HG03457 (cell line): Measurements from ENCODE around the gene METTL13.

ENCODE experiments used
- ATAC-seq: cut with Tn5 transposase; IDR thresholded peaks from one replicate; pipeline ENCODE4 v1.9.1; 2021; ENCODE audit warnings: moderate number of reproducible peaks; ENCODE audit not compliant: unreplicated experiment

The METTL13 gene, protein sequence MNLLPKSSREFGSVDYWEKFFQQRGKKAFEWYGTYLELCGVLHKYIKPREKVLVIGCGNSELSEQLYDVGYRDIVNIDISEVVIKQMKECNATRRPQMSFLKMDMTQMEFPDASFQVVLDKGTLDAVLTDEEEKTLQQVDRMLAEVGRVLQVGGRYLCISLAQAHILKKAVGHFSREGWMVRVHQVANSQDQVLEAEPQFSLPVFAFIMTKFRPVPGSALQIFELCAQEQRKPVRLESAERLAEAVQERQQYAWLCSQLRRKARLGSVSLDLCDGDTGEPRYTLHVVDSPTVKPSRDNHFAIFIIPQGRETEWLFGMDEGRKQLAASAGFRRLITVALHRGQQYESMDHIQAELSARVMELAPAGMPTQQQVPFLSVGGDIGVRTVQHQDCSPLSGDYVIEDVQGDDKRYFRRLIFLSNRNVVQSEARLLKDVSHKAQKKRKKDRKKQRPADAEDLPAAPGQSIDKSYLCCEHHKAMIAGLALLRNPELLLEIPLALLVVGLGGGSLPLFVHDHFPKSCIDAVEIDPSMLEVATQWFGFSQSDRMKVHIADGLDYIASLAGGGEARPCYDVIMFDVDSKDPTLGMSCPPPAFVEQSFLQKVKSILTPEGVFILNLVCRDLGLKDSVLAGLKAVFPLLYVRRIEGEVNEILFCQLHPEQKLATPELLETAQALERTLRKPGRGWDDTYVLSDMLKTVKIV

DNA sequence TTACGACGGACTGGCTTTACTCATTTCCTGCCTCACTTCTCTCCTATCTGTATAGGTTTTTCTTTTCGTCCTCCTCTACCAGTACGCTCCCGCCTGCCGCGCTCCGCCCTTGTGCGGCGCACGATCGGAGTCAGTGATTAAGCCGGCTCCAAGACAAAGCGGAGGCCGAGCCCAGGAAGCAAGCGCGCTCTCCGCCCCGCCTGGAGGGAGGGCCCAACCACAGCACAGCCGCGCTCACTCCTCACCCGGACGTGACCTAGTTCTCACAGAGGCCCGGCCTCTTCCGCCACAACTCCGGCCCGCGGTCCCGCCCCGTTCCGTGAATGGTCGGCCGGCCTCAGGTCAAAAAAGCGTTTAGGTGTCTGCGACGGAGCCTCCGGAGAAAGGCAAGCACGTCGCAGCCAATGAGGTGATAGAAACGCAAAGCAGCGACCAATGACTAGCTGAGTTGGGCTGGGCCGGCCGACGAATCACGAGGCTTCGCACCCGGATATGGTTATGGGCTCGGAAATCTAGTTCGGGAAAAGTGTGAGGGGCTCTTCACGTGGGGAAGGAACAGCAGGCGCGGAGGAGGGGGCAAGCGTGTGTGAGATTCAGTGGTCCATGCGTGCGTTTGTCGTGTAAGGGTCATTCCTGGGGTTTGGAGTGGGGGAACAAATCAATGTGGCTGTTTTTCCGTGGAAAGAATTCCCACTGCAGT lies at the start of gene METTL13:
Gene METTL13, plus strand, starts transcription at position 485 of the 700 bp plus-strand sequence. CDS start 308 bp downstream, outside the sequence.
- ATAC-seq = peak; percentile 98

DNA sequence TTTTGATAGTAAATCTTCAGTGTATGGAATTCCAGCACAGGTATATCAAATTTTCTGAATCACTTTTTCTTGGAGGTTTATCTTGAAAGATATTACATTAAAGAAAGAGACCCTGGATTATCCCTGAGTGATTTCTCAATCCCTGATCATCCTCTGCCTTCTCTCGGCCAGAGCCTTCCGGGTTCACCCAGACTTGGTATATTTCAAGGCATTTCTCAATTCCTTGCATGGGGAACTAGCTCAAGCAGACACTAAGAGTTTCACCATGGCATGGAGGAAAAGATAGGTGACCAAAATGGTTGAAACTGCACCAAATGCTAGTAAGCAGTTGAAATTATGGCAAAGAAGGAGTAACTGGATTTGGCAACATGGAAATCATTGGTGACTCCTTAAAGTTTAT lies 45.3 kb upstream of the METTL13 start:
- no peak for ATAC-seq

DNA sequence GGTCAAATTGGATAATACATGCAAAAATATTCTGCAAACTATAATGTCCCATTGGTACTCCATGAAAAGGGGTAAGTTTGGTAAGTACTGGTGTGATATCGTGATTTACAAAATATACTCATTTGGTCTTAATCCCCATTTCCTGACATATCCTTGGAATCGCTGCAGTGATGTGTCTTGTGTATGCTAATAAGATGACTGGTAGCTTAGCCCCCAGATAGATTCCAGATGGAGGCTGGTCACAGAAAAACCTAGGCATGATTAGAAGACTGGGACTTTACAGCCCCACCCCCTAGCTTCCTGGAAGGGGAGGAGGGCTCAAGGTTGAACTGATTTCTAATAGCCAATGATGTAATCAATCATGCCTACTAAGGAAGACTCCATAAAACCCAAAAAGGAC lies 42.5 kb upstream of the METTL13 start:
- no peak for ATAC-seq

DNA sequence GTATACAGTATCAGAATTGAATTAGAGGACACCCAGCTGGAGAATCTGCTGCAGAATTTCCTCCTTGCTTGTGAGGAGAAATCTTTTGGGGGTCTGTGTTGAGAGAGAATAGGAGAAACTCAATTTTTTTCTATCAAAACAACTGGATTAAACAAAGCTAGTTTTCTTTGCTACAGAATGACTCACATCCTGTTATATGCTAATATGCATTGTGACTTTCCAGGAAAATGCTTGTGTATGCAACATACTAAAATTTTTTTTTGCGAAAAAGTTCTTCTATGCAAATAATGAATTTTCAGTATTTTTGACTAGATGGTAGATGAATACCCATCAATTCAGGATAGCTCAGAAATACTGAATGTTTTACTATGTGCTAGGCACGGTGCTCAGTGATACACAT lies 41.8 kb upstream of the METTL13 start:
- no peak for ATAC-seq

DNA sequence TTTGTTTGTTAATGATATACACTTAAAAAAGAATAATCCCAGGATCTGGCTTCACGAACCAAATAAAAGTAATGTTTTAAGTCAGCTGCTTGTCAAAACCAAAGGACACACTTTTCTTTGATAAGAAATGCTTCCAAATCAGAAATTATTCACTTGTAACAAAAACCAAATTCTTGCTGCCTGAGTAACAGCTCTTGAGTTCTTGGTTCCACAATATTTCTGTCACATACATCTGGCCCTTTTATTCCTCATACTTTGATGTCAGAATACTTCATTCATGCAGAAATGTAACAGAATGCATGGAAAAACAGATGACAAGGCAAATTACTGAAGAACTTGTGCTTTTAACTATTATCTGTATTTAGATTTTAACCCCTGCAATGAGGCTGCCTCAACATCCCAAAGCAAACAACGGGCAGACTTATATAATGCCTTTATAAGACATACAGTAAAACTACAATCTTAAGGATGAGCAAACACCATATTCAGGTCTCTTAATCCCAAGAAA lies 41.0 kb upstream of the METTL13 start:
- ATAC-seq = no peak

DNA sequence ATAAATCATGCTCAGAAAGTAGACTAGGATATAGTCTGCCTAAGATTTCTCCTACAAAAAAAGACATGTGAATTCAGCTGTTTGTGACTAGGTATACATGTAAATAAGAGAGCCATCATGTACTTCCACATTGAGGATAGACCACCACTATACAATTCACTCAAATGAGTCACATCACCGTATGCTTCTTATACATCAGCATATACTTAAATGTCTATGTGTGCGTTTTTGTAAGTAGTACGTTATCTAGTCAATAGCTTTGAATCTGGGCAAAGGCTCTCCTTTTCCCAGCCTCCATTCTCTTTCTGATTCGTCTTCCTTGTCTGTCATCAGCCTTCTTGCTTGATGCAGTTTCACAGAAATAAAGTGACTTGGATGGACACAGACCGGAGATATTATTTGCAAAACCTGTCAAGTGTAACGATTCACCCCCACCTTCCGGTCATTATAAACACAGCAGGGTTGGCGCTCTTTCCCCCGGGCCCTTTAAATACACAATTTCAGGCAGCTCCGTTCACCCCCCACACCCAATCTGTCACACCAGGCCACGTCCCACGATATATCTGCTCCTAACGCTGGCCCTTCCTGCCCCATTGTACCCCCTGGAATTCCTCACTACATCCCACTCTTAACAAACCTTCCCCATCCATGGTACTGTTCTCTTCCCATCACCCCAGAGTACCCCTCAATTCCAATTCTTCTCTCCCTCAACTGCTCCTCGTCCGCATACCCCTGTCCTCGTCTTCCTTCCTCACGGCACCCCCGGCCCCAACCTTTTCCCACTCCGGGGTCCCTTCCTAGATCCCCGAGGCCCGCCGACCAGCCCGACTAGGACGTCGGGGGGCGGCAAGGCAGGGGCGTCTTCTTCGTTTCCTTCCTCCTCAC lies 40.2 kb upstream of the METTL13 start:
- ATAC-seq = peak; percentile 24

DNA sequence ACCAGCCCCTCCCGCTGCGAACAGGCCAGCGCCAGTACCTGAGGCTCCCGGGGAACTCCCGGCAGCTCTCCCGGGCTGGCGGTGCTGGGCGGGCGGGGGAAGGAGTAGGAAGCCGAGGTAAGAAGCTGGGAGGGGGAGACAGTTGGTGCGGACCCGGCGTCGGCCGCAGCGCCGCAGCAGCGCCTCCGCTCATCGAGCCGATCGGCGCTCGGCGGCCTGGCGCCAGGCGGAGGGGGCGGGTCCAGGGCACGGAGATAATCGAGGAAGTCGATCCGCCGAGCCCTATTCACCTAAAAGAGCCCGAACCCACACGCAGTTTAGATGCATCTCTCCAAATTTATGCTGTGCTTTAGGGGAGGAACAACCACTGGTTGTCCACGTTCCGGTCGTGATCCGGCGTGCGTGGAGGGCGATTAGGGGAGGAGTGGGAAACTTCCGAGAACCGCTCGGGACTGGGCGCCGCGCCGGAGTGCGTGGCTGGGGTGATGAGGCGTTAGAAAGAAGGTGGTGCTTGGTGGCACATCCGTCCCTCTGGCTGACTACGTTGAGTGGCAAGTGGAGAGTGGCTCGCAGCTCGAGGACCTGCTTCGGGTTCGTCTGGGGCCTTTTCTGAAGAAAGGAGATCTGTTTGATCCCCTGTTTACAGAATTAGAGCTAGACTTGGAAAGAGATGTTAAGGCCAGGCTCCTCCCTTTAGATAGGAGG lies 39.4 kb upstream of the METTL13 start, which contains the start of gene VAMP4:
Gene VAMP4, minus strand, starts transcription at position 194 of the 705 bp plus-strand sequence. CDS start 3,651 bp downstream, outside the sequence.
- peak; percentile 83 for ATAC-seq

DNA sequence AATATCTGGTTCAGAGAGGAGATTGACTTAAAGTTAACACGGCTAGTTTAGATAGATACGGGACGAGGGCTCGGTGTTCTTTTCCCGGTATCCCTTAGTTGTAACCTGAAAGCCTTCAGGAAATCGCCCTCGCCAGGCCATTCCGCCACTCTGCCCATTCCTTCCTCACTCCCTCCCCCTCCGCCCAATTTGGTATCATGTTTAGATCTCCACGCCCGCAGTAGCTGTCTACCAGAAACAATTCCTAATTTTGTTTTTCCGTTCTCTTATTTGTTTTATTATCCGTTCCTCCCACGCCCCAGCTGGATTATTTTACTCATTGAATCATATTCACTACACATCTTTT lies 38.9 kb upstream of the METTL13 start:
- peak; percentile 13 for ATAC-seq

DNA sequence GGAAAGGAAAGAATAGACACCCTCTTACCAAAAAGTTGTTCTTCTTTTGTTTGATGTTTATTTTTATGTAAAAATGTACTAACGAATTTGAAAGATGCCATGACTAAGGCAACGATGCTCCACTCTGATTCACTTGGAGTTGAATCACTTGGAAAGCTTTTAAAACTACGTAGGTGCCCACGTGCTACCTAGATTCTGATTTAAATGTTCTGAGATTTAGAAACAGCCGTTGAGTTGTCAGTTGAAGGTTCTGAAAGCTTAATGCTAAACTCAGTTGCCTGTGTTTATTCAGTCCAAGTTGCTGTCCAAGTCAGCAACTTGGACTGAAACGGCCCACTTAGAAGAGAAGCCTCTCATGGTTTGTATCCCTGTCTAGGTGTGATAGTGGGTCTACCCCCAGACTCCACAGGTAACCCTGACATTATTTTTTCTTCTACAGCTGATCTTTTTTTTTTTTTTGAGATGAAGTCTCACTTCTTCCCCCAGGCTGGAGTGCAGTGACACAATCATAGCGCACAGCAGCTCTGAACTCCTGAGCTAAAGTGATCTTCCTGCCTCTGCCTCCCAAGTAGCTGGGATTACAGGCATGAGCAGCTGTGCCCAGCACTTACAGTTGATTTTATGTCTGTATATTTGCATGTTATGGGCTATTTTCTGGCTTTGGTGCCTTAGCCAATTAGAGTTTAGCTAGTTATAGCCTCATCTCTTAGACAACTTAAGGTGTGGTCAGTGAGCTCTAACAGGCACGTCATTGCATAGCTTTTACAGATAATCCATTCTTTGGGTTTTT lies 38.2 kb upstream of the METTL13 start:
- no peak for ATAC-seq

DNA sequence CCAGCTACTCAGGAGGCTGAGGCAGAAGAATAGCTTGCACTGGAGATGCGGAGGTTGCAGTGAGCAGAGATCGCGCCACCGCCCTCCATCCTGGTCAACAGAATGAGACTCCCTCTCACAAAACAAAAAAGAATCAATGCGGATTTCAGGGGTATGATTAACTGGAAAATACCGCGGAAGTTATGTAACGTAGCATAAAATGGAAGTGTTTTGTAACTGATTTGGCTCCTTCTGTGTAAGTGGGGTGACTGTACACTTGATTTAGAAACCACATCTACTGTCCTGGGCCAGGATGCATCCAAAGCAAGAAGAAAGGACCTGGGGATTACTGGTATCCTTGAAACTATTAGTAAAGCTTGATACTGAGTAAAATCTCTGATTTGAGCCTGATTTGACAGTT lies 36.5 kb upstream of the METTL13 start:
- no peak for ATAC-seq

DNA sequence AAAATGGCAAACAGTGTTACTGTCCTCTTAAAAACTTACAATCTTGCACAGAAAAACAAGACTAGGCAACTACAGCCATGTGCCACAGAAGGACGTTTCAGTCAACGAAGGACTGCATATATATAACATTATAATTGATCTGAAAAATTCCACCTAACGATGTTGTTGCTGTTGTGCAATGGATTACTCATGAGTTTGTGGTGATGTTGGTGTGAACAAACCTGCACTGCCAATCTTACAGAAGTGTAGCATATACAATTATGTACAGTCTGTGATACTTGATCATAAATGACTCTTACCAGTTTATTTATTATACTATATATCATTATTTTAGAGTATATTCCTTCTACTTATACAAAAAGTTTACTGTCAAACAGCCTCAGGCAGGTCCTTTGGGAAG lies 32.8 kb upstream of the METTL13 start:
- no peak for ATAC-seq

DNA sequence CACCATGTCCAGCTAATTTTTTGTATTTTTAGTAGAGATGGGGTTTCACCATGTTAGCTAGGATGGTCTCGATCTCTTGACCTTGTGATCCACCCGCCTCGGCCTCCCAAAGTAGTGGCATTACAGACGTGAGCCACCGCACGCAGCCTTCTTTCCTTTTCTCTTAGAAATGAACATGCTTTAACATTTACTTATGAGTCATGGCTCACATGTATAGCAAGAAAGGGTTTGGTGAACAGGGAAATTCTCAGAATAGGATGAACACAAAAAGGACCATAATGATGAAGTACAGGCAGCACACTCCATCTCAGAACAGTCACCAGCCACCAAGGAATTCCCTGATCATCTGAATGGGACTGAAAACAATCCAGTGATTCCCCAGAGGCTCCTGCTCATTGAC lies 30.2 kb upstream of the METTL13 start:
- no peak for ATAC-seq

DNA sequence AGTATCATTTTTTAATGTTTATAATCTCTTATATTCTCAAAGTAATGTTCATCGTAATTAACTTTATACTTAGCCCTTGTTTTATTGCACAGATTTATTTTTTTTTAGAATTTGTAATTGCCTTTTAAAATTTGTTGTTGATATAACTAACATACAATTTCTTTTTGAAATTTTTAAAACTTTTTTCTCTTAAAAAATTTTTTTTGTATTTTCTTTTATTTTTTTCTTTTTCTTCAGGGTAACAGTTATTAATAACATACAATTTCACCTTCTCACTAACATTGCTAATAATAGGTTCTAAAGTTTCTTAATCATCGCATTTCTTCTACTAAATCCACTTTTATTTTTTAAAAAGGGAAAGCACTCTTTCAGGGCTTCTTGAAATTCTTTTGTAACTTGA lies 28.3 kb upstream of the METTL13 start:
- no peak for ATAC-seq

DNA sequence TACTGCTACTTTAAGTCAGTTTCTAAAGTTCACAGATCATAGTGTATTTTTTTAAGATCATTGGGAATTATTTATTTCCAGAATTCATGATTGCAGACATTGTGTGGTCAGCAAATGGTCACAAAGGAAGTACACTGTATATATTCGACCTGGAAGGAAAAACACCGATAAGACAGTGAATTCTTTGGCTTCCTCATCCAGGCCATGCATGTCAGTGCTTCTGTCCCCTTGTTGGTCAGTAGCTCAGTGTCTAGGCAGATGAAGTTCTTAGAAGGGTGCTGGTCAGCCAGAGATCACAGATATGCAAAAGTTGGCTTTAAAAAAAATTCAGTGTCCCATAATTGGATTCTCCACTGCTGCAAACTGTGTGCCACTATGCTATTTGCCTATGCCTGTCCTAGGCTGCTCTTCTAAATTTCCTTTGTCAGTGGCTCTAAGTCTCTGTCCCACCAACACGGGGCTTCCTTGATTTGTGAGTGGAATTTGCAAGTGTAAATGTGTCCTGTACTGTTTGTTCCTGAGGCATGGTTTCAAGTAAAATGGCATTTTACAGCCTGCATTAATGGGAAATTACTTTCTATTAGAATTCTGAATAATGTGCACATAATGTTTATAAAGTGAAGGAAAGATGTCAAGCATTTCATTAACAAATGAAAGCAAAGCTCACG lies 27.6 kb upstream of the METTL13 start:
- ATAC-seq = no peak

DNA sequence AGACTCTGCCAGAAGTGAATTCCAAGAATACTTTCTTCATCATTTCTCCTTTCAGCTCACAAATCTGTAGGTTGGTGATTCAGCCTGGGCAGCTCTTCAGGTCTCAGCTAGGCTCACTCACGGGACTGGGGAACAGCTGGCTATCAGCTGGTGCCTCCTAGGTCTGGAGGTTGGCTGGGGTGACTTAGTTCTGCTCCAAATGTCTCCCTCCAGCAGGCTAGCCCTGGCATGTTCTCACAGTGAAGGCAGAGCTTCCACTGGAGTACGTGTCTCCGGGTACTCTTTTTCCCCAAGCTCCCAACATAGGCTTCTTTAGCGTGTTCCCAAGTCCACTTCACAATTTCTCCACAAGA lies 27.1 kb upstream of the METTL13 start:
- no peak for ATAC-seq

DNA sequence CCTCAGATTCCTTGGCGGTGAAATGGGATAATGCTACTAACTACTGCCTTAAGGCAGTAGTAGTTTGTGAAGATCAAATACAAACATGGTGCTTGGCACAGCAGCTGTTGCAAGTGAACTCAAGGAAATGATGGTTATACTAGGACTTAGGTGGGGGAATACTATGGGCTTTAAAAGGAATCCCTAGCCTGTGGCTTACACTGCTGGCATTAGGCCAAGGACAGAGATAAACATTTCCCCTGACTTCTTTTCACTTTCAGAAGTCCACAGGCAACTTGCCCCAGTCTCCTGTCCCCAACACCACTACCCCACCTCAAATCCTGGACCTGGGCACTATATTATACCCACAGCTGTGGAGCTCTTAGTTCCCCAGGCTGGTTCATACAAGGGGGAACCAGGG lies 26.5 kb upstream of the METTL13 start:
- ATAC-seq = no peak

DNA sequence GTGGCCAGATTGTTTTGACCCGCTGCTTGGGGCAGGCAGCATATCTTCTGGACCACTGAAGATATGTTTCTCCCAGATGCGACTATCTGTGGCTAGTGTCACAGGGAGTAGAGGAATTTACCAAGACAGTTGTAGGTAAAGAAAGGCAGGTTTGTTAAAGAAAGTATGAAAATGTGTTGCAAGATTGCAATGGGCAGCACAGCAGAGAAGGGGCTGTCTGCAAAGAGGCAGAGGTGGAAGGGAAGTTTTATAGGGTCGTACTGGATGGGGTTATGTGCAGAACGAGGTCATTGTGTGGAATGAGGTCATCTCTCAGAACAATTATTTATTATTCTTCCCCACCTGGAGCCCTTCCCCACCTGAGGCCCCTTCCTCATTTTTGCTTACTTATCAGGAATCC lies 24.6 kb upstream of the METTL13 start:
- no peak for ATAC-seq

DNA sequence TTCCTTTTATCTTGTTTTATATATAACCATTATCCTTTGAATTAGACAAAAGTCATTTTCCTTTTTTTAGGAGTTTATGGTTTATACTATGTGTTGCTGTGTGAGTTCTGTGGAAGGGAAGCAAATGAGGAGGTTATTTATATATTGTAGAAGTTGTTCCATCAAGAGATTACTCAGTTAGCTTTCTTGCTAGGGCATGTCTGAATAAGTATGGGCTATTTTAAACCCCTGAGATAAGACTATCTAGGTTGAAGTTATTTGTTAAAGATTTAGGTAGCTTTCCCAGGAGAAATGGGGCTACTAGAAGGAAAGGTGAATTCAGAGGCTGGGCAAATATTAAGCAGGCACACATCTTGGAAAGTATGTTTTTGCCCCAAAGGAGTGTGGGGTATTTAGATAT lies 23.4 kb upstream of the METTL13 start:
- no peak for ATAC-seq

DNA sequence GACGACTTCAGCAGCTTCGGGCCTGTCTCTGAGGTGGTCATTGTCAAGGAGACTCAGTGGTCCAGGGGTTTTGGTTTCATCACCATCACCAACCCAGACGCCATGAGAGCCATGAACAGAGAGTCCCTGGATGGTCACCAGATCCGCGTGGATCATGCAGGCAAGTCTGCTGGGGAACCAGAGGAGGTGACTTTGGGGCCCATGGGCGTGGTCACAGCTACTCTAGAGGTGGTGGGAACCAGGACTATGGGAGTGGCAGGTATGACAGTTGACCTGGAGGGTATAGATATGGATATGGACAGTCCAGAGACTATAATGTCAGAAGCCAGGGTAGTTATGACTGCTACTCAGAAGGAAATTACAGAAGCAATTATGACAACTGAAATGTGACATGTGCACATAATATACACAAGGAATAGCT lies 19.3 kb upstream of the METTL13 start:
- no peak for ATAC-seq
